DMS79 treated with DMSO at 0.1 percent for 48 hours (cell line): ENCODE measurements around the gene EIF4H.
"Not testable (repeated sequence)": the region's sequence is repeated elsewhere in the genome, so short reads cannot be mapped to it uniquely, and the experiment has no call there.

ENCODE experiments used
- DNase-seq: peaks from one replicate; lab custom pipeline; 2025; lab: John Stamatoyannopoulos, UW

Gene EIF4H

DNA sequence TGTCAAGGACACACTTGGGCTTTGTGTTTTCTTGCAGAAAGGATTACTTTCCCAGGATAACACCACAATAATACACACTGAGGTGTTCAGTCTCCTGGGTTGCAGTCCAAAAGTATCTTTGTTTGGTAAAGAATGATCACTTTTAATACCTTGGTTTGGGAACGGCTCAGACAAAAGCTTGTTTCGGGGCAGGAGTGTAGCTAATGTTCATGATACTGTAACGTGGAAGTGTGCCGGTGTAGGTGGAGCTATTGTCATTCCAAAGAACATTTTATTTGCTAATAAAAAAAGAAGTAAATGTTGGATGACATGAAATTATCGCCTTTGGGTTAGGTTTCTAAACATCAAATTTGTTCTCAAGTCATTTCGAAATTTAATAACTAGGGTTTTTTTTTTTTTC is 1.2 kb downstream of the EIF4H start:
- no peak for DNase-seq

DNA sequence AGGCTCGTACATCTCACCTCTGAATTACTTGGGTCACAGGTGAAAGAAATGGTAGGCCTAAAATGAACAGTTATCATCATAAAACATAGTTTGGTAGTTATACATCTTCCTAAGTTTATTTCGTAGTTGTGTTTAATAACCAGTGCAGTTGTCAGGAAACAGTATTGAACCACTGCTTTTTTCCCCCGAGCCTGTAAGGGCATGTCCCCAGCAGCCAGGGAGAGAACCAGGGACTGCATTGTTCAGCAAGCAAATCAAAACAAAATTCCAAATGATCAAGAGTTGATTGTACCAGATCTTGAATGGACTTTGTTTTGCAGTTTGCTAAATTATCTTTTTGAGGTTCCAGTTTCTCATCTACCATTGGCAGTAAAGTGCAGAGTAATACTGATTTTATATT is 2.4 kb downstream of the EIF4H start:
- no peak for DNase-seq

DNA sequence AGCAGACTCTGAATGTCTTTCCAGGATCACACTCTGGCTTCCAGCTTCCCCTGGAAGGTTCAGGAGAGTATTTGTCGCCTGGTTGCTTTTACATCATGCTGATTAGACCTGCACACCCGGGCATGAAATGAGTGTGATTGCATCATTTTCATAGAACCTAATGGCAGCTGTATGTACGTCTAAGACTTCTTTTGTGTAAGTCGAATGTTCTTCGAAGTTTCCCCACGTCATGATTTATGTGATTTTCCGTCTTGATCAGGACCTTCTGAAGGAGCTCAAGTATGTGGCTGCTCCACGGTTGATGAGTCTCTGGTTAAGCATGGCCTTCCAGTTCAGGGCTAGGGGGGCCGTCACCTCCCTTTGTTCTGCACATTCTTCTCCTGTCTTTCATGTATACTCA is 4.5 kb downstream of the EIF4H start:
- DNase-seq, result no peak

DNA sequence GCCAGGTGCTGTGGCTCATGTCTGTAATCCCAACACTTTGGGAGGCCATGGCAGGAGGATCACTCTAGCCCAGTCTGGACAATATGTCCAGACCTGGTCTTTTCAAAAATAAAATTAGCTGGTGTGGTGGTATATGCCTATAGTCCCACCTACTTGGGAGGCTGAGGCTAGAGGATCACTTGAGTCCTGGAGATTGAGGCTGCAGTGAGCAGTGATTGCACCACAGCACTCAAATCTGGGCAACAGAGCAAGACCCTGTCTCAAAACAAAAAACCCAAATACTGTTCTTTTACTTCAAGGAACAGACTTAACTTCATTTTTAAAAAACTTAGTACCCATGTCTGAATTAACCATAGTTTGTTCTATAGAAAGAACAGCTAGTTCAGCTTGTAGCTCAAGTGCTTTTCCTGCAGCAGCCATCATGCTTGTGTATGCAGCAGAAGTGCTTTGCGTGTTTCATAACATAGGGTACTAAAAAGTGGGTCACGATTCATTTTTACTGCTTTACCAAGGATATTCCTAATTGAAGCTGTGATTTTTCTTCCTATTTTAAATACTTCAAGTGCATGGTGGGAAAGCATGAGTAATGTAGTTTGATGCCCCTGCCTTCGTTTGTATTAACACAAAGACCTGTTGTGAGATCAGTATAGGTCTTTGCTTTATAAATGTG is 5.9 kb downstream of the EIF4H start:
- DNase-seq, result no peak

DNA sequence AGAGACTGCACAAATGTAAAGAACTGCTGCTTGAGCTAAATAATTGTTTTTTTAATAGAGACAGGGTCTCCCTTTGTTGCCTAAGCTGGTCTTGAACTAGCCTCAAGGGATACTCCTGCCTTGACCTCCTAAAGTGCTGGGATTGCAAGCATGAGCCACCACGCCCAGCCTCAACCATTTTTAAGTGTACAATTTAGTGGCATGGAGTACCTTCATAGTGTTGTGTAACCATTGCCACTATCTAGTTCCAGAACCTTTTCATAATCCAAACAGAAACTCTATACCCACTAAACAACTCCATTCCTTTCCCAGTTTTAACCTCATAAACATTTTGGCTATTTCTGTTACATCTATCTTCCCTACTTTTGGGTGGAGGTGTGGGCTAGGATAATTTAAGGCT is 6.7 kb downstream of the EIF4H start:
- DNase-seq, result no peak

DNA sequence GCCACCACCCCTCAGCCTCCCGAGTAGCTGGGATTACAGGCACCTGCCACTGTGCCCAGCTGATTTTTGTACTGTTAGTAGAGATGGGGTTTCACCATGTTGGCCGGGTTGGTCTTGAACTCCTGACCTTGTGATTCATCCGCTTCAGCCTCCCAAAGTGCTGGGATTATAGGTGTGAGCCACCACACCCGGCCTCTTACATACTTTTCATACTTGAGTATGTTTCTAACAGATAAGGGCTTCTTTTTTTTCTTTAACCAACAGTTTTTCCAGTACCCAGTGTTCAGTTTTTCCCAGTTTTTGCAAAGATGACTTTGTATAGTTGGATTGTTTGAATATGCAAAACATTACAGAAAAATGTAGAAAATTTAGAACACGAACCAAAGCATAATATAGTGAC is 7.7 kb downstream of the EIF4H start:
- no peak for DNase-seq

DNA sequence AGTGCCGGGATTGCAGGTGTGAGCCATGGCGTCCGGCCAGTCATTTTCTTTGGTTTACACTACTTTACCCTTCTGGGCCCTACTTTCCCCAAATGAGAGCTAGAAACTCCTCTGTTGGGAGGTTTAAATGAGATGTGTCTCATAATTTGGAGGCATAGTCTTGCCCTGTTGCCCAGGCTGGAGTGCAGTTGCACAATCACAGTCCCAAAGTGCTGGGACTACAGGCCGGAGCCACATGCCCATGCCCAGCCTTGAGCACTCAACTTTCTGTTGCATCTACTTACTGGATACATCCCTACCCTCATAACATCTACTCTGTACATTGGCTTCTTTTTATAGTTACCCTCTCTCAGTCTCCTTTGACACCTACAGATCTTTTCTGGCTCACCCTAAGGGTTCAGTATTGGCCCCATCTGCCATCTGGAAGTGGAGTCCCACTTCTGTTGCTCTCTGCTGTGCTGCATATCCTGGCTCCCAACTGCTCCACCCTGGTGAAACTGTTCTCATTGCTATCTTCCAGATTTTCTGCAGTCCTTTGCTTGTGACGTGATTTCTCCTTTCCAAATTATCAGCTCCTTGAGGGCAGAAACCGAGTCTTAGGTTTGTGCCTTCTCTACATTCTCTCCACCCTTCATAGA is 8.4 kb downstream of the EIF4H start:
- DNase-seq, result no peak

DNA sequence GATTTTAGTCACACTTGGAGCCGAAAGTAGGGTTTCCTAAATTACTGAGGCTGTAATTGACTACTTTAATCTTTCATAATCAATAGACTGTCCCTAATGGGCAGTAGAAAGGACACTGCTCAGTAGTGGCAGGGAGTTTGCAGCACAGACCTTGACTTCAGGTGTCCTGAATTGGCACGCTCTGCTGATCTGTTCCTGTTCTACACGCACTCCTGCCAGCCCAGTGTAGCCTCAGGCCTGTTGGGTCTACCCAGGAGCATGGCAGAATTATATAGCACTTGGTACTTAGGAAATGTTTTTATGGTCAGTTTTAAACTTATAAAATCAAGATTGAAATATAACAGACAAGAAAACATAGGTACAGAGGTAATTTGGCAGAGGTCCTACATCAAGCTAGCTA is 9.0 kb downstream of the EIF4H start:
- DNase-seq, result no peak

DNA sequence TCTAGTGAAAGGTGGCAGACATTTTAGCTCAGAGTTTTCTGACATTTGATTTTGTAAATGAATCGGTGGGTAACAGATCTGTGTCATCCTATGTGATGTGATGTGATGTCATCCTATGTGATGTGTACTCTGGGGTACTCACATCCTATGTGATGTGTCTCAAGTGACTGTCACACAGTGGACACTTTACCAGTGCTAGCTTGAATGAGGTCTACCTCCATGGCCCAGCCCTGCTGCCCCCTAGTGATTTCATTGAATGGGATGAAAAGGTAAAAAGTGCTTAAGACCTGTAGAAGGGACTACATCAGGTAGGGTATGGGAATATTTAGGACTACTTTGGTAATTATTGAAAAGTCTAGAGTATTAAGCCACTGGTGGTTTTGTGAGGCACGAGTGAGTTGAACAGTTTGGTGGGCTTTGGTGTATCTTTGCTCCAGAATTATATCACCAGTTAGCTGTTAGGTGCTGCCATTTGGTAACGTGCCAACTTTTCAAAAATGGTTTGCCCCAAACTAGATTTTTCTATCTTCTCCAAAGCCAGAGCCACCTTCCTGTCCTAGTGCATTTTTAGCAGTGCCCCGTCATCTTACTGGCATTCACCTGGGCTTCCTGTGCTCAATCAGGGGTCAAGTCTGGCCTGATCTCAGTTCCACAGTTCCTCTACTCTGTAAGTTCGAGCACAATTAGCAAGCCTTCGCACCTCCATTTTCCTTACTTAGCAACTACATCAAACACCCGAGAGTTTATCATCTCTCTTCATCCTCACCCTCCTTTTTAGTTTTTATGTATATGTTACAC is 9.7 kb downstream of the EIF4H start:
- DNase-seq, result no peak

DNA sequence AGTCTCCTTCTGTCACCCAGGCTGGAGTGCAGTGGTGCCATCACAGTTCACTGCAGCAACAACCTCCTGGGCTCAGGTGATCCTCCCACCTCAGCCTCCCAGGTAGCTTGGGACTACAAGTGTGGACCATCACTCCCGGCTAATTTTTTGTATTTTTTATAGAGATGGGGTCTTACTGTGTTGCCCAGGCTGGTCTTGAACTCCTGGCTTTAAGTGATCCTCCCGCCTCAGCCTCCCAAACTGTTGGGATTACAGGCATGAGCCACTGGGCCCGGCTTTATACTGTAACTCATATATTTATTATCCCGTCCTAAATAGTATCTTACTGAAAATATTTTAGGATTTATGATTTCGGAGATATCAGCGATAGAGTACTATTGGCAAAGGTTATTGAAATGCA is 10.9 kb downstream of the EIF4H start:
- no peak for DNase-seq

DNA sequence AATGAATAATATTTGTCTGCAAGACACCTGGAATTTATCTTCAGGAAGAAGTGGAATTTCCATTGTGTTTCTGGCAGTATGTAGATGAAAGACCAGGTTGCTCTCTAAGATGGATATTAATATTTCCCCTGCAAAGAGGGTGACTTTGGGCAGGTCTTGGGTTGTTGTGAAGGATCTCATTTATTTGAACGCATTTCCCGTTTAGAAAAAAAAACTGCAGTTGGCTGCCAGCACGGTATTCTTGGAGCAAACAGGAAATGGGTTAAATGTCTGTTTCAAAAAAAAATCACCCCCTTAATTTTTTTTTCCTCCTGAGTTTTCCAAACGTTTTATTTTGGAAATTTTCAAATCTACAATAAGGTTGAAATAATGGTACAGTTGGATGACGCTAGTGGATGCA is 11.5 kb downstream of the EIF4H start:
- DNase-seq, result no peak

DNA sequence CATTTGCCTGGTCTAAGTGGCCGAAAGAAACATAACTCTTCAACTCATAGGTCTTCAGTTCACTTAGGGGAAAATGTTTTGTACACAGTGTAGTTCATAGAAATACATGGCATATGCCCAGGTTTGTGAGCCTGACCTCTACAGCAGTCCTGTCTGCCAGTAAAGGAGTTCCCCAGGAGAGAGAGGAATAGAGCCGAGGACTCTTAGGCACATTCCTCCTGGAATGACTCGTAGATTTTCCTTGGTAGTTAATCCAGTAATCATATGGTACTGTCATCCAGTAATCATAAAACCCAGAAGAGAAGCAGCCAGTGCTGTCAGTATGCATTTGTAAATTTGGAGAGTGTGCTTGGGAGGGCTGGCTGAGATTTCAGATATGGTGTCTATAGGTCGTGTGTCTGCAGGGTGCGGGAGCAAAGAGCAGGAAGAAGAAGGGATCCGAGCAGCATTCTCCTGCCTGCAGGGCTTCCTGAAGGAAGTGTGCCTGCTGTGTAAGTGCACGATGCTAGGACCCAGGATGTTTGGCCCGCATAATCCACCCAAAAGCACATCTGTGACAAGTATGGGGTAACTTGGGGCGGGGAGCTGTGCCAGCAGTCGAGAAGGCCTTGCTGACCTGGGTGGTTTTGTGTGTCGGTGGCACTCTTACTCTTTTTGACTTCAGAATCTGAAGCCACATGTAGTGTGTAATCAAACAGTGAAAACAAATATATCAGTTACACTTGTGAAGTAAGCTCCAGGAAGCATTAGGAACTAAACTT is 13.9 kb downstream of the EIF4H start:
- no peak for DNase-seq

DNA sequence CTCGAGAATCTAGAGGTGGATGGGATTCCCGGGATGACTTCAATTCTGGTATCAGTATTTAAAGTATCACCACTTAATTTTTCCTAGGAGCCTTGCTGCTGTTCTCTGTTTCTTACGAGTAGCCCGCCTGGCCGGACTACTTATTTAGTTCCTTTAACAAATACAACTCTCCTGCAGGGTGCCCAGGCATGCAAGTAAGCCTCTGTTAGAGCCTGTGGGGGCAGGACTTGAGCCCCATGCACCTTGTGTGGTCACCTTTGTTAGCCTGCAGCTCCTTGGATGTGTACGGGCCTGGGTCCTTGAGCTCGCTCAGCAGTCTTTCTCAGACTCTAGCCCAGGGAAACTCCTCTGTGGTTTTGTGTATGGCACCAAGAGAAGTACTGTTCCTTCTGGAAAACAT is 16.1 kb downstream of the EIF4H start:
- no peak for DNase-seq

DNA sequence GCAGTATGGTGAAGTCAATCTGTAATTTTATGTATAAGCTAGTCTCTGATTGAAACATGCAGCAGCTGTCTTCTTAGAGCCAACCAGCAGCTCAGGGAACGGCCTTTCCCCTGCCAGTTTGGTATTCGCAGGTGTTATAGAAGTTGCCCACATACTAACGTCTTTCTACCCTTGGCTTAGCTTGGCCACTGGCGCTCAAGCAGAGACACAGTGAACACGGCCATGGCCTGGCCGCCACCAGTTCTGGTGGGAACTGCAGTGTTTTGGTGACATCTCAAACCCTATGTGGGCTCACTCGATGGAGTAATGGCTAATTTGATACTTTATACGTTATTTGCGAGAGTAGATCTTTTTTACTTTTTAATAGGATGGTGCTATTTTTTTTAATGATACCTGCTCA is 17.1 kb downstream of the EIF4H start:
- no peak for DNase-seq

DNA sequence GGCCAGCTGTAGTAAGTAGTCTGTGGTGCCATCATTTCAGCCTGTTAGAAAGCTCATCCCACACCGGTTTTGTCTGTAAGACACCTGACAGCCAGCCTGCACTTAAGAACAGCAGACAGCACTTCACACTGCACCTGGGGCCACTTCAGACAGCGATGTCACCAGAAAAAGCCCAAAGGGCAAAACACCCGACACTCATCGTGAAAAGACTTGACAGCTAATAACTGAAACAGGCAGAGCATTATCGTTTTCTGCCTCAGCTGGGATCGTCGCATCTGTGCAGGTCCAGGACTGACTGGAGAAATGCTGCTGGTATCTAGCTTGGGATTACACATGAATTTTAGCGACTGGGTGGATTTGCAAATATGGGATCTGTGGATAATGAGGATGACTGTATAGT is 18.9 kb downstream of the EIF4H start:
- DNase-seq, result no peak

DNA sequence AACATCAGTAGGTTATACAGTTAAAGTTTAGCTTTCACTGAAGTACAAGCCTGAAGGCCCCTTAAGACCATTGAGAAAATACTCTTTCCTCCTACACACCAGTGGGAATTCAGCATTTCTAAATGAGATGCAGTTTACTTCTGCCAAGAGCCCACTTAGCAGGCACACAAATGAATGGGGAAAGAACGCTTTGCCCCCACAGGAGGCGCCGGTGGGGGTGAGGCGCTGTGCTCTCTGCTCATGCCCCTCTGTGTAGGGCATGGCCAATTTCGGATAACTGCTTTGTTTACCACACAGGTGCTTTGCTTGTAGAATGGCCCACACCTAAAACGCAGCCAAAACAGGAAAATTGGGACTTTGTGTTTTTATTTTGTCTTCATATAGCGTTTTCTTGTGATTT is 19.8 kb downstream of the EIF4H start:
- no peak for DNase-seq

DNA sequence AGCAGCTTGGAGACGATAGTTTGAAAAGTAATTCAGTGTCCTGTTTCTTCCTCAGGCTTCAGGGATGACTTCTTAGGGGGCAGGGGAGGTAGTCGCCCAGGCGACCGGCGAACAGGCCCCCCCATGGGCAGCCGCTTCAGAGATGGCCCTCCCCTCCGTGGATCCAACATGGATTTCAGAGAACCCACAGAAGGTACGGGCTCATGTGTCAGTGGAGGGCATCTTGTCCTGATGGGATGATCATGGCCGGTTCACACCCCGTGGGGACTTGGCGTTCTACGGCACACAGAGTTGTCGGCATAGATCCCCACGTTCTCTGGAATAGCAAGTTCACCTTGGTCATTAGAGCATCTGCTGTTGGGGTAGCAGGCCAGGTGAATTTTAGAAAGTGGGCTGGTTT is 20.5 kb downstream of the EIF4H start:
- no peak for DNase-seq

DNA sequence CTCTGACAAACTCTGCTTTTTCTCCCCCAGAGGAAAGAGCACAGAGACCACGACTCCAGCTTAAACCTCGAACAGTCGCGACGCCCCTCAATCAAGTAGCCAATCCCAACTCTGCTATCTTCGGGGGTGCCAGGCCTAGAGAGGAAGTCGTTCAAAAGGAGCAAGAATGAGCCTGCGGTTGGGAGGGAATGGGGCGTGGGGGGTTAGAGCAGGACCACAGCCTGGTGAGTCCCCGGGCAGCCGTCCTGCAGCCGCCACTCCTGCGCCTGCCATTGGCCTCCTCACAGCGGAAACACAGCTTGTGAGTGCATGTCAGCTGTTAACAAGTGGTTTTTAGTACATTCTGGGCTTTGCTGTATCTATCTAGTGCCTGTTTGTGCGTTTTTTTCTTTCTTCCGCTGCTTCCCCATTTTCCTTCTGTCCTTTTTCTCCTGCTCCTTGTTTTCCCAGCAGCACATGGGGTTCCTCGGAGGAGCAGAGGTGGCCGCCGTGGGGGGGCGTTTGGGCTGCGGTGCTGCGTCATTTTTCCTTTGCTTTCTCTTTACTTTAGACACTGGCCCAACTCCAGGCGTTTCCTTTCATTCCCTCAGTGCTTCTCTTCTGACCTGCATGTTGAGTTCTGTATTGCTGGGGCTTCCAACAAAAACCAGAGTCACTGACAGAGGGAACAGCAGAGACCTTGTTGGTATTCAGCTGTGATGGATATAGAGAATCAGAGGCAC is 21.1 kb downstream of the EIF4H start:
- DNase-seq, result not testable (repeated sequence)

DNA sequence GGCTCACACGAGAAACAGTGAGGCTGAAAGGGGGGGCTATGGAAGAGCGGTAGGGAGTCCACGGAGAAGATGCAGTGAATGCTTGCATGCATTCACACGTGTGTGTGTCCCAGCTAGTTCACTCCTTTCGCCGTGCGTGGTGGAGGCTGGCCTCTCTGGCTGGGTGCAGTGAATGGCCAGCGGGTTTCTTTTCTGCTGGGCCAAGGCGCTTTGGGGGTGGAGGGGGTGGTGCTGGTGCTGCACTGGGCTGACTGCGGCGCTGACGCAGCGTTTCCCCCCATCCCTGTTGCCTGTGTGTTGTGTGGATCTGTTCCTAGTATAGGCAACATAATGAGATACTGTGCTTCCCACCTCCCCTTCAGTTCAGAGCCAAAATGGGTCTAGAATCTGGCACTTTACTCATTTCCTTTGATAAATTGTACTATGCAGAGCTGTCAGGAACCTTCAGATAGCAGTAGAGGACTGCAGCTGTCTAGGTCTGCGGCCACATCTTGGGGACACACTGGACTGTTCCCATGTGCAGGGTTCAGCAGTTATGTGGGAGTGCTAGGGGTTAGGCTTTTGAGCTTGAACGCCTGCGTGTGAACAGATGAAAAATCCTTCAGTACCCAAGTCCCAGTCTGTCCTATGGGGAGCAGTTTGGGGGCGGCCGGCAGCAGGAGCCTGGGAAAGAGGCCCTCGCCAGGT is 22.0 kb downstream of the EIF4H start:
- DNase-seq, result not testable (repeated sequence)

DNA sequence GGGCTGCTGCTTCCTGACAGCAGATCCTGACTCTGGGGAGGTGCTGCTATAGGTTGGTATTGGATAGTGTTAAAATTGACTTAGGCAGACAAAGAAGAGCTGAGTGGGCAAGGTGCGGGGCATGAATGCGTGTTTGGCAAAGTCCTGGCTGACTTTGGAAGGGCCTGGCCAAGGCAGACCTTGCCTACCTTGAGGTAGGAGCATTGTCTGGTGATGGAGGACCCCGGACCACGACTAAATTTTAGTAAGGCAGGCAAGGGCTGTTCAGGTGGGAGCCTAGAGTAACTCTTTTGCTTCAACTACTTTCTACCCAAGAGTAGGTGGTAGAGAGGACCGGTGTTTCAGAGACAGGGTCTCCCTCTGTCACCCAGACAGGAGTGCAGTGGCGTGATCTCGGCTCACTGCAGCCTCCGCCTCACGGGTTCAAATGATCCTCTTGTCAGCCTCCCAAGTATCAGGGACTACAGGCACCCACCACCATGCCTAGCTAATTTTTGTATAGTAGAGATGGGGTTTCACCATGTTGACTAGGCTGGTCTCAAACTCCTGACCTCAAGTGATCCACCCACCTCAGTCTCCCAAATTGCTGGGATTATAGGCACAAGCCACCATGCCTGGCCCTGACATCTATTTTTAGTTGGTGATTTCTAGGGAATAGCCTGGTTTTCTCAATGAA is 23.4 kb downstream of the EIF4H start:
- DNase-seq, result no peak
